Stimulated activated CD4-positive, alpha-beta T cell treated with anti-CD3 and anti-CD28 coated beads, Interleukin-12 subunit alpha, Interleukin-12 subunit beta, amount 100 ng/mL, for 24 hours (primary cell): ENCODE results near the gene C14orf93.
A peak's percentile ranks its signal among the peaks of the same experiment; 100 is the strongest.
"Not testable (repeated sequence)": the region's sequence is repeated elsewhere in the genome, so short reads cannot be mapped to it uniquely, and the experiment has no call there.

Experiments used
- DNase-seq, 2 experiments: peaks; one replicate each; pipeline ENCODE4 v3.0.0-alpha.2; 2020; ENCODE audit warnings: low read depth in 2 of 2

Gene C14orf93

DNA sequence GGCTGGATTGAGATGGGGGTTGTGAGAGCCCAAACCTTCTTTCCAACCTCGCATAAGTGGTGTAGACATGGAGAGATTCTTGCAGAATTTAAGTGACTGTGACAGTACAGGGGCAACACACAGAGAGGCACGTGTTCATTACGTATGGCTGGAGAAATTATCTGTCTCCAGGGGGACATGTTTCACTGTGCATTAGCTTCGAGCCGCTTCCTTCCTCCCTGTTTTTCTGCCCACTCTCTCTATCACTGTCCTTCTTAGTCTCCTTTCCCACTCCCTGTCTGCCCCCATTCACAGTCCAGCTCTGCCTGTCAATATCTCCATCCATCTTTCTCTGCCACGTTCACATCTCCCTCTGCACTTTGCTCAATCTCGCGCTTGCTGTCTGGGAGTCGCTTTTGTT is 11.5 kb upstream of the C14orf93 start:
- DNase-seq: no peak

DNA sequence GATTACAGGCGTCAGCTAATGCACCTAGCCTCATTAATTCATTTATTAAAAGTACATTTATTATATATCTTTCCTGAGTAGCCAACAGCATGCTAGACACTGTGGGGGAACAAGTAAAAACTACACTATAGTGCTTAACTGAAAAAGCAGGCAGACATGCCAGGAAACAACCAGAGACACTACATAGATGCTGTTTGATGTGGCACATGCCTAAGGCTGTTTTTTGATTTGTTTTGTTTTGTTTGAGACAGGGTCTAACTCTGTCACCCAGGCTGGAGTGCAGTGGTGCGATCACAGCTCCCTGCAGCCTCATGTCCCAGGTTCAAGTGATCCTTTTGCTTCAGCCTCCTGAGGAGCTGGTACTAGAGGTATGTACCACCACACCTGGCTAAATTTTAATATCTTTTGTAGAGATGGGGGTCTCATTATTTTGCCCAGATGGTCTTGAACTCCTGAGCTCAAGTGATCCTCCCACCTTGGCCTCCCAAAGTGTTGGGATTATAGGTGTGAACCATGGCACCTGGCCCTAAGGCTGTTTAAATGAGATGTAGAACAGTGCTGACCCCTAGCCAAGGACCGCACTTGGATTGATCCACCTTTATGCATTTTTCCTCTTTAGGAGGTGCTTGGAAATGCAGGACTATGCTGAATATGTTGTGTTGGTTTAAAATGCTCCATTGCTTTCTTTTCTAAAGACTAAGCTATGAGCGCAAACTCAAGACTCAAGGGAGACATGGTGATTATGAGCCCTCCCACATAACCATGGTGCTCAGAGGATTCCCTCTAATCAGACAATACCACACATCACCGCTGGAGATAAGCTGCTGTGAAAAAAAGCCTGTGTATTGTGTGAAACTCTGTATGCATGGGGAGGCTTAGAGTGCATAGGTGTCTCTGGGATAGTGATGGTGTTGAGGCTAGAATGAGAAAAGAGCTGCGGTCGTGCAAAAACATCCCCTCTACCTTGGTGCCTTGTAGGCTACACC is 10.5 kb upstream of the C14orf93 start:
- no peak for DNase-seq

DNA sequence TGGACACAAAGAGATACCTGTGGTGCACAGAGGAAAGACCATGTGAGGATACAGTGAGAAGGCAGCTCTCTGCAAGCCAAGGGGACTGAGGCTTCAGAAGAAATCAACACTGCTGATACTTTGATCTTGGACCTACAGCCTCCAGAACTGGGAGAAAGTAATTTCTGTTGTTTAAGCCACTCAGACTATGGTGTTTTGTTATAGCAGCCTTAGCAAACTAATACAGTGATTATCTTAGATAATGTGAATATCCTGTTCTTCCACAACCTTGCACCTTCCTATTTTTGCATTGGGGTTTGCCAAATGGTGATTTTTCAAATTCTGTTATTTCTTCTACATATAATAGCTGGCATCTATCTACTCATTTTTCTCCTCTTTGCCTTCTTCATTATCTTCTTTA is 8.2 kb upstream of the C14orf93 start:
- DNase-seq: no peak

DNA sequence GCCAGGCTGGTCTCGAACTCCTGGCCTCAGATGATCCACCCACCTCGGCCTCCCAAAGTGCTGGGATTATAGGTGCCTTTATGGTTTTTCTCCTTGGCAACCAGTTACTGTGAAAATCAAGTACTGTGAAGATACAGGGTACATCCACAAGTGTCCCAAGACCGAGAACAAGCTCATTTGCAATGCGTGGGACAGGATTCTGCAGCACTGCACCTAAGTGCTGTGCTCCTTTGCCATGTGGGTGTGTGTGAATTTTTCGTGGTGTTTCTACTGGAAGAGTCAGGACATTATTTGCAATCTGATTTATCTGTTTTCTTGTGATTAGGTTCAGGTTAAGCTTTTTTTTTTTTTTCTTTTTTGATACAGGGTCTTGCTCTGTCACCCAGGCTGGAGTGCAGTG is 7.1 kb upstream of the C14orf93 start:
- DNase-seq: no peak

DNA sequence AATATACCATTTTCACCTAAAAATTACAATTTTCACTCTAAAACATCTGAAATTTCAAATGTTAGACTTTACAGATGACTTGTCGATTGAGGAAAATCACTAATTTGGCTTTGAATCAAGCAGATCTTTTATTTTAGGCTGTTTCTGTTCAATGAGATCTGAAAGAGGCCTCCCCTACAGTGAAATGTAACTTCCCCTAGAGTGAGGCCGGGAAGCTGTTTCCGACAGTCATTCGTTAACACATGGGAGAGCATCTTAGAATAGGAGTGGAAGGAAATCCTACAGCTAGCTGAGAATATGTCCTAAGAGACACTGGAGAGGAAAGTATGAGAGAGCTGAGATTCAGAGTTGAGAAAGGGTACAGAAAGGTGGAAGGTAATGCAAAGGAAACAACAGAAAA is 5.7 kb upstream of the C14orf93 start:
- DNase-seq: no peak

DNA sequence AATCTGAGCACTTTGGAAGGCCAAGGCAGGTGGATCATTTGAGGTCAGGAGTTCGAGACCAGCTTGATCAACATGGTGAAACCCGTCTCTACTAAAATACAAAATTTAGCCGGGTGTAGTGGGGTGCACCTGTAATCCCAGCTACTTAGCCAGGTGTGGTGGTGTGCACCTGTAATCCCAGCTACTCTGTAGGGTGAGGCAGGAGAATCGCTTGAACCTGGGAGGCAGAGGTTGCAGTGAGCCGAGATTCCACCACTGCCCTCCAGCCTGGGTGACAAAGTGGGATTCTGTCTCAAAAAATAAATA is 3.8 kb upstream of the C14orf93 start:
- not testable (repeated sequence) for DNase-seq

DNA sequence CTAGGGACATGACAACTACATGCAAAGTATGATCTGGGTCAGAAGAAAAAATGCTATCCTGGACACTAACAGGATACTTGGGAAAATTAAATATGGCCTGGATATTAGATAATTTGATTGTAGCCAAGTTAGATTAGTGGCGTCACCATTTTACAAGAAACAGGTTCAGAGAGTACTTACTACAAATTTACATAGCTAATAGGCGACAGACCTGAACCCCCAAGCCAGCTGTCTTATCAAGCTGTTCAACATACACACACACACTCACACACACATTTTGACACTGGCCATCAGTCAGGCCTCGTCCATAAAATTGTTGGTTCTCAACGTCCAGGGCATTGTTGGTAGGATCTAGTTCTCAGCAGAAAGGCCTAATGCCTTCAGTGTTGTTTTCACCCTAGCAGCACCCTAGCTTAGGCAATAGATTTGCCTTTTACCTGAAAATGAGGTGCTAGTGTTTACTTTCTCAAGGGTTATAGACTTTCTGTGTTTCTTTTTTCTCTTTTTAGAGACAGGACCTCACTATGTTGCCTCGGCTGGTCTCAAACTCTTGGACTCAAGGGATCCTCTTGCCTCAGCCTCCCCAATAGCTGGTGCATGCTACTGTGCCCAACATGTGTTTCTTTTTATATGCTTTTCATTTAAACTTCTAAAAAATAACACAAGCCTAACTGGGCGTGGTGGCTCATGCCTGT is 3.3 kb upstream of the C14orf93 start:
- no peak for DNase-seq

DNA sequence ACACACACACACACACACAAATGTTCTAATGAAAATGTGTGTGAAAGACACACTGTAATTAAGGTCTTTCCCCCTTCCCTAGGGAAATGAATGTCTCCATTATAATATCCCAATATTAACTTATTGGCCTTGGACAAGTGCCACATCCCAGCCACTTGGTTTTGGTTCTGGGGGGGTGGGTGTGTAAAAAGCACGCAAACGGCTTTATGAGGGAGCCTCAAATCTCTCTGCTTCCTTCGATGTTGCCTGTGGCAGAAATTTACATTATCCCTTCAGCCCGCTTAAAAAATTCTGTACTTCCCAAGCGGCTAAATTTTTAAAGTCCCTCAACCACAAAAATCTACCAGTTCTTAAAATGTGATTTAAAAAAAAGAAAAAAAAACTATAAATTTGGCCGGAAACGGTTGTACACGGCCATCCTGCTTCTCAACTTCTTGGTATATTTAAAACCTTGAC is 432 bp downstream of the C14orf93 start:
- DNase-seq: no peak

DNA sequence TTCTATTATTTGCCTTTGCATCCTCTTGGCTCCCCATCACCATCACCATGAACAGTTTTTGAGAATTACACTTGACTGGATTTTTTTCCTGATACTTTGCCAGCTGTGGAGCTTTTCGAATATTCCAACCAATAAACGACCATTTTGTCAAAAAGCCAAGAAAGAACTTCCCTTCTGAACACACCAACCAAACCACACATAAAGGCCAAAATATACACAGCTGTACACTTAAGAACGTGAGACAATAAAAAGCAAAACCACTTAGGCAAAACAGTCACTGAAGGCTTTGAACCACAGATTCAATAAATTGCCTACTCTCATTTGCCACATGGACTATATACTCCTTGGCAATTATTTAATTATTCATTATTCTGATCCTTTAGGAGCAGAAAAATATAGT is 1.1 kb downstream of the C14orf93 start:
- DNase-seq: no peak

DNA sequence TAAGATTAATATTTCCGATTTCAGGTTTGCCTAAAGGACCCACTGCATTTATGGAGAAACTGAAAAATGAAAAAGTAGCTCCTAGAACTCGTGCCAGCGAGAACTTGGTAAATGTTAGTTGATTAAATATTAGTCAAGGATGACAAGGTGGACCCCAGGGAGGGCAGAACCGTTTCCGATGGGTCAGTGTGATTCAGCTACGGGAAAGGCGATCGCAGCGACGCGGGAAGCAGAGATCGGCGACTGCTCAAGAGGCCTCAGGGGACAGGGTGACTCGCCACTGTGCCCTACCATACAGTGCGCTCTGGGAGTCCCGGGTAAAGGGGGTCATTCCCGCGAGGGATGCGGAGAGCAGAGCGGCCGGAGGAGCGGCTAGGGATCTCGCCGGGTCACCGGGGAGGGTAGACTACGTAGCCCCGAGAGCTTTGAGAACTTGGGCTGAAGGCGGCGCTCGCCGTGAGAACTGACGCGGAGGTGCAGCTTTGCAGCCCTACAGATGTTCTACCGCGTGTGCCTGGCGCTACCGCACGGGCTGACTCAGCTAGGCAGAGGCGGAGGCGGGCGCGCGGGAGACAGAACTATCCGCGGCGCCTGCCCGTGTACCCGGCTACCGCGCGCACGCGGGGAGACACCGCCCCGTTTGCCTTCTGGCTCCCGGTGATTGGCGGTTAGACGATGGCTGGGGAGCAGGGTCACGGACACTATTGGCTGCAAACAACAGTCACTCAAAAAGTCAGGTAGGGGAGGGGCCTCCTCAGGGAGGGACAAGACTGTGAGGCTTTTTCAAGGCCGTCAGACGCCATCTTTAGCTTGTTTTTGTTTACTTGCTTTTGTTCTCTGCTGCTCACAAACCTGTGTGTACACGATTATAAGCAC is 3.2 kb downstream of the C14orf93 start:
- DNase-seq: peak; percentile 95

DNA sequence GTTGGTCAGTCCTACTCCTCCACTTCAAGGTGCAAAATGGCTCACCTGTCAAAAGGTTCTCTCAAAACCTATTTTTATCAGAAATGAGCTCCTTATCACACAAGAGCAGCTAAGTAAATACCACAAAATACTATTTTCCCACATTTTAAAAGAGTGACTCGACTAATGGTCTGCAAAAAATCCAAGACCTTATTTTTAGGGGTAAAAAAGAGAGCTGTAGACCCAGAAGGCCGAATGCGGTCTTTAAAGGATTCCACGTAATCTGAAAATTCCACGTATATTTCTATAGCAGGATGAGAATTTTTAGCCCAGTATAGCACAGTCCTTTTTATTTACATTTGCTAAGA is 3.8 kb downstream of the C14orf93 start:
- no peak for DNase-seq

DNA sequence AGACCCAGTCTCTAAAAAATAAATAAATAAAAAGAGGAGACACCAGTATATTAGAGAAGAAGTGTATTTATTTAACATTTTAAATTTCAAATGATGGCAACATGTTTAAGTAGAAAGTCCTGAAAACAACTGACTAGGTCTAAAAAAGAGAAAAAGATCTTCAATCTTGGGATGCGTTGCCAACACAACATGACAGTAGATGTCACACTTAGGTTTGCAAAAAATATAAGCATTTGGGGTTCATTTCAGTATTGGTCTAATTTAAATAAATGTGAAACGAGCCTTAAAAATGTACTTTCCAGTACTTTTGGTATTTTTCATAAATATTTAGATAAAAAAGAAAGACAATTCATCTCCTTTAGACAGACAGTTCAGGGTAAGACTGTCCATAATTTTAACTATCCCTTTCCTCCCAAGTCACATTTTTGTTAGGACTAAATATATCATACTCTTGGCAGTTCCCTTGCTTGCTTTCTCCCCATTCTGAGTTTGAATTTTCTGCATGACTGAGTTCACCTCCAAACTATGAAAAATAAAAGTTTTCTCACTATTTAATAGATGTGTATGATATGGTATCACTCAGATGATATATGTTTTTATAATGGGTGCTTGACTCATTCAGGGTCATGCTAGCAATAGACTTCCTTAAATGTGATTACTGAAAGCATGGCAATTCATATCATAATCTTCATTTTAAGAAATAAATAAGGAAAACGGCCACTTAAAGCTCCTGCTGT is 4.3 kb downstream of the C14orf93 start:
- no peak for DNase-seq

DNA sequence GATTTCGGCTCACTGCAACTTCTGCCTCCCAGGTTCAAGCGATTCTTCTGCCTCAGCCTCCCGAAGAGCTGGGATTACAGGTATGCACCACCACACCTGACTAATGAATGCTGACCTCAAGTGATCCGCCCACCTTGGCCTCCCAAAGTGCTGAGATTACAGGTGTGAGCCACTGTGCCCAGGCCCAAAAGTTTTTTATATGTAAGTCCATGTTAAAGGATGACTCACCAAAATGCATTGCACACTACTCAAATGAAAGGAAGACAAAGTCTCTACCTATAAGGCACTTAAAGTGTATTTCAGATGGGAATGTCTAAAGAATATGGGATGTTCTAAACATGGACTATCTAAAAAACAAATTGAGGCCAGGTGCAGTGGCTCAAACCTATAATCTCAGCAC is 5.7 kb downstream of the C14orf93 start:
- not testable (repeated sequence) for DNase-seq

DNA sequence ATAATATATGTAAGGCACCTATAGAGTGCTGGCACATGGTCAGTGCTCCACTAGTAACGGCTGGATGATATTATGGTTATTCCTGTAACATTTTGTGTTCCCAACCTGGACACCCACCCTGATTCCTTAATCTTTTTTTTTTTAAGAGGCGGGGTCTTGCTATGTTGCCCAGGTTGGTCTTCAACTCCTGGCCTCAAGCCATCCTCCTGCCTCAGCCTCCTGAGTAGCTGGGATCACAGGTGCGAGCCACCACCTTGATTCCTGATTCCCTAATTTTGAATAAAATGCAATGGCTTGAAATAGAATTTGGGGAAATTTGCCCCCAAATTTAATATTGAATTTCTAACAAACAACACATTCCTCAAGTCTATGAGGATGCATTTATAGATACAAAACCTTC is 7.4 kb downstream of the C14orf93 start:
- DNase-seq: no peak

DNA sequence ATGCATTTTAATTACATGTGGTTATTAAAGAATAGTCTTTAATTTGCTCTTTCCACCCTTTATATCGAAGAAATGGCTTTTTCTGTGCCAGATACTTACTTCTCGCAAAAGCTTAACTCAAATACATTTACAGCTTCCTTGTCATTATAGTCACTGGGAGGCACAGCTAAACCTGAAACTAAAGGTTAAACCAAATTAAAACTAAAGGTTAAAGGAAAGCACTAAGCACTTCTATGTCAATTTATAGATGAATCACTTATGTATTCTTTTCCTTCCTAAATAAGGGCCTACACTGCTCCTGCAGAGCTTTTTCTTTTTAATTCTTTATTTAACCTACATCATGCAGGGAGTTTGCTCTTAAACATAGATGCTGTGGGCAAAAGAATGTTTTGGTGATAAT is 9.1 kb downstream of the C14orf93 start:
- no peak for DNase-seq

DNA sequence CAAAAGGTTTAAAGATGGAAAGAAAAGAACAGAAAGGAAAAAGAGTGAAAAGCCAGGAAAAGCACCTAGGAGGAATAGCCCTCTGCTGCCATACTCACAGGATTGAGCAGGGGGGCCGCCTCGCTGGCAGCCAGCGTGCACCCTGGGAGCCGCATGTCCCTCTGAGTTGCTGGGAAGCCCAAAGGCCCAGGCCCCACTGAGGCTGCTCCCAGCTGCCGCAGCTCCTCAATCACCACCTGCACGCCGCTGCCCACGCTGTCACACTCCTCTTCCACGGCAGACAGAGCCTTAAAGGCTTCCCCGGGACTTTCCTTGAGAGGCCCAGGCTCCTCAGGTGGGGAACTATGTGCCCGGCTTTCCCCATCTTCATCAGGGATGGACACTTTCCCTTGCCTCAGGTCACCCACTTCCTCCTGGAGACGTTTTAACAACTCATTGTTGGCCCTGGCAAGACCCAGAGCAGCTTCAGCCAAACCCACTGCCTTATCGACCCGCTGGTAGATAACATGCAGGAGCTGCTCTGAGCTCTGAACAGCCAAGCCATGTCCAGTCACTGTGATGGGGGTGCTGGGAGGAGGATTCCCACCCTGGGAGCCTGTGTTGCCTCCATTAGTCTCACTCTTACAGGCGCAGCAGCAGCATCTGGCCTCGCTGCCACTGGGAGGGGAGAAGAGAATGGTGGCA is 11.5 kb downstream of the C14orf93 start:
- no peak for DNase-seq

DNA sequence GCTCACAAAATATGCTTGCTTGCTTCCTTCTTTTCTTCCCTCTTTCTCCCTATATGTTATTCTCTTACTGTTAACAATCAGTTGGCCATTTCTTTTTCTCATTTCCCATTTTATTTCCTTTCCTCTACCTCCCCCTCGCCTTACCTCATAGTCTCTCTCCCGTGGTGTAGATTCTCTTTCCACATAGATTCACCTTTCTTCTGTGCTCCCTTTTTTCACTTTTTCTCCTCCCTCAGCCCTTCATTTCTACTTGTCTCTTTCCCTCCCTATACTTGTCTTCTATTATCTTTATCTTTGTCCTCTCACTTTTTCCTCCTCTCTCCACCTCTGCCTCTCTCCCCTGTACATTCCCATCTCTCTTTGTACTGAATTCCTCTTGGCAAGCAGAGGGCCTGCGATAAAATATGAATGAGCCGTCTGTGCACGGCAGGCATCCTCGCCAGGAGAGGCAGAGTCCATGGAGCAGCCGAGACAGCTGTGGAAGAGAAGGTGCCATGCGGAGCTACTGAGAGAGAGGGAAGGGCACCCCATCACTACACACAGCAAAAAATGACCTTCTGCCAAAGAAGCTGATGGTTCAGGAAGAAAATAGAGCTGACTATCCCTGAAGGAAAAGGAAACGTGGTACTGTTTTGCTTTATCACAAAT is 12.1 kb downstream of the C14orf93 start:
- no peak for DNase-seq

DNA sequence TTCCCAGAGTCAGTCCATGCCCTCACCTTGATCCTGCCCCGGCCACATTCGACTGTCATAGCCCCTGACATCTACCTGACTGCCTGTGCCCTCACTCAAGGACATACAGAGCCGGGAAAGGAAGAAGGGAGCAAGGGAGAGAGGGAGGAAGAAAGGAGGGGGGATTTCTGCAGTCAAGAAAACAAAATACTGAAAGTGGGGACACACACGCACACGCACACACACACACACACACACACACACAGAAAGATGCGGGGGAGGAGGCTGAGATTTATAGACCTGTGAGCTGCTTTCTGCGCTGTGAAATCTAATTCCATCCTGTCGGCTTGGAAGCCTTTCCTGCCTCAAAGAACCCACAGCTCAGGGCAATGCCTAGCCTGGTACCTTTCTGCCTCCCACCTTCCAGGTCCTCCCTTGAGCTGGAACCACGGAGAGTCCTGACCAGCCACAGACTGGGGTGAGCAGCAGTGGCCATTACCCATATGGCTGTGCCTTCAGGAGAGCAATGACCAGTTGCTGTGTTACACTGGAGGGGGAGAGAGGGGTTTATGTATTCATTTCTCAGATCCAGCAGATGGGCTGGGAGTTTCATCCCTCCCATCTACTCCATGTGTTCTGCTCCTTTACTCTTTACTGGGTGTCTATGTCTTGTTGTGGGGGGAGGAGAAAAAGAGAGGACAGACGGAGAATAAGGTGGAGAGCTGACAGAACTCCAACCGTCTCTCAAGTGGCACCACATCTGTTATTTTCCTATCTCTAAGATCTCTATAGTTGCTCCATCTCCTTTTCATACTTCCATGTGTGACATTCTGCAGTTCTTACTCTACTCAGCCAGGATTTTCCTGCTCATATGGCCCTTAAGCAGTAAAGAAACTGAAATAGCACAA is 12.9 kb downstream of the C14orf93 start:
- DNase-seq: no peak

DNA sequence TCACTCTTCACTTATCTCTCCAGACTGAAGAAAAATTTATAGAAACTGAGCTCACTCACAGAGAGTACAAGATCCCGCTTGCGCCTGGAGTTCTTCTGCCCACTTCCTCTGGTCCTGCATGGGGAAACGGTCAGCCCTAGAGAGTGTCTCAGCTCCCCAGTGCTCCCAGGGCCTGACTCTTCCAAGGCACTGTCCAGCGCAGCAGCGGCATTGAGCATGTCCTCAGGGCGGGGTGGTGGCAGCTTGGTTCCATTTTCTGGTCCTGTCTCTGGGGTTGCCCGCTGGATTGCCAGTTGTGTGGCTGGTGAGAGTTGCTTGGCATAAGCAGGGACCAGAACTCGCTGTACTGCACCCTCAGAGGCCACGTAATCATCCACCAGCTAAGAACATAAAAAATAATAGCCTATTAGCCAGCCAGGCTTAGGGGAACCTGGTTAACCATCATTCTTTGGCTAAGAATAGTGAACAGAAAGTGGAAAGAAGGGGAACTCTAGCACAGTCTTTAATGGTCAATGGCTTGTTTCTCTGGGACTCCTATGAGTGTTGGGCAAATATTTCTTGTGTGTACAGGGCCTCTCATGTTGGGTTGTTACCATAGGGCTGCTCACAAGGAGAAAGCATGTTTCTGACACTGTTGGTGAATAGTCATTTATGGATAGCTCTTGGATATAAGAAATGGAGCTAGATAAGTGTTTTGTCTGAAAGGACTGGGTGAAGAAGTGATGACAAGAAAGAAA is 13.9 kb downstream of the C14orf93 start:
- DNase-seq: no peak
